Measurements from ENCODE around the gene AARS1.

GRCh38 chr16:70324998-70325747, 35.9 kb upstream of the AARS1 start:
- no peak for TF ChIP-seq CTCF (IDR thresholded peaks at IDR 0.05)
- no peak for TF ChIP-seq POLR2A (IDR thresholded peaks at IDR 0.05)

All from lower leg skin (tissue), 3 donors.